ENCODE measurements around the gene CLASP2.

GRCh38 chr3:33547101-33547500 lies 171.0 kb downstream of the CLASP2 start:
- no peak for TF ChIP-seq CTCF (conservative IDR thresholded peaks at IDR 0.05; ENCODE audit: low read depth, low read length)
- no peak for TF ChIP-seq RAD21 (IDR thresholded peaks at IDR 0.05; ENCODE audit: low read length)
- no peak for TF ChIP-seq POLR2A (IDR thresholded peaks at IDR 0.05; ENCODE audit: low read depth, low read length)
- TF ChIP-seq SMC3 (IDR thresholded peaks at IDR 0.05; ENCODE audit: low read depth, low read length), result no peak
- TF ChIP-seq BHLHE40 (IDR thresholded peaks at IDR 0.05; ENCODE audit: low read depth, low read length), result no peak
- no peak for TF ChIP-seq MAZ (IDR thresholded peaks at IDR 0.05; ENCODE audit: borderline replicate concordance, low read depth, low read length)
- no peak for TF ChIP-seq MXI1 (IDR thresholded peaks at IDR 0.05; ENCODE audit: borderline replicate concordance, low read depth, low read length)
- TF ChIP-seq RFX5 (IDR thresholded peaks at IDR 0.05; ENCODE audit: low read depth, low read length), result no peak
- no peak for TF ChIP-seq RCOR1 (IDR thresholded peaks at IDR 0.05; ENCODE audit: insufficient replicate concordance, low read length)
- TF ChIP-seq MAFK (IDR thresholded peaks at IDR 0.05; ENCODE audit: low read depth, low read length), result no peak
- no peak for TF ChIP-seq ELK1 (IDR thresholded peaks at IDR 0.05; ENCODE audit: borderline replicate concordance, low read depth, low read length)
- TF ChIP-seq USF2 (IDR thresholded peaks at IDR 0.05; ENCODE audit: low read depth, low read length), result no peak

Measured in IMR-90 (cell line).